HG02884 (cell line): ENCODE data around the gene MAD2L2.

ENCODE experiments used
- ATAC-seq: cut with Tn5 transposase; IDR thresholded peaks from one replicate; pipeline ENCODE4 v1.9.1; 2021; ENCODE audit warnings: mild to moderate bottlenecking, moderate library complexity; ENCODE audit not compliant: unreplicated experiment

The MAD2L2 gene

DNA sequence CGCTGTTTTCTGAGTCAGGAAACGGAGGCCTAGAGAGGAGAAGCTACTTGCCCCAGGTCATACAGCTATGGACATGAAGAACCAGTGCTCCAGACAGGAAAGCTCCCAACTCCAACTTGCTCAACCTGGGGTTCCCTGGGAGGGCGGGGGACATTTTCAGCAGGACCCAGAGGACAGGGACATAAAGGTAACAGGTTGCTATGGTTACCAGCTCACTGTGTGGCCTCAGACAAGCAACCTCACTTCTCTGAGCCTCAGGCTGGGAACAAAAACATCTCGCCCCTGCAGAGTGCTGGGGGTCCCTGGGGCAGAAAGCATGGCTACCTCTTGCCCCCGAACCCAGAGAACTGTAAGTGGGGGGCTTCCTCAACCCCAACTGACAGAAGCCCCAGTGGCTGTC, 42.8 kb downstream of the MAD2L2 start:
- no peak for ATAC-seq

DNA sequence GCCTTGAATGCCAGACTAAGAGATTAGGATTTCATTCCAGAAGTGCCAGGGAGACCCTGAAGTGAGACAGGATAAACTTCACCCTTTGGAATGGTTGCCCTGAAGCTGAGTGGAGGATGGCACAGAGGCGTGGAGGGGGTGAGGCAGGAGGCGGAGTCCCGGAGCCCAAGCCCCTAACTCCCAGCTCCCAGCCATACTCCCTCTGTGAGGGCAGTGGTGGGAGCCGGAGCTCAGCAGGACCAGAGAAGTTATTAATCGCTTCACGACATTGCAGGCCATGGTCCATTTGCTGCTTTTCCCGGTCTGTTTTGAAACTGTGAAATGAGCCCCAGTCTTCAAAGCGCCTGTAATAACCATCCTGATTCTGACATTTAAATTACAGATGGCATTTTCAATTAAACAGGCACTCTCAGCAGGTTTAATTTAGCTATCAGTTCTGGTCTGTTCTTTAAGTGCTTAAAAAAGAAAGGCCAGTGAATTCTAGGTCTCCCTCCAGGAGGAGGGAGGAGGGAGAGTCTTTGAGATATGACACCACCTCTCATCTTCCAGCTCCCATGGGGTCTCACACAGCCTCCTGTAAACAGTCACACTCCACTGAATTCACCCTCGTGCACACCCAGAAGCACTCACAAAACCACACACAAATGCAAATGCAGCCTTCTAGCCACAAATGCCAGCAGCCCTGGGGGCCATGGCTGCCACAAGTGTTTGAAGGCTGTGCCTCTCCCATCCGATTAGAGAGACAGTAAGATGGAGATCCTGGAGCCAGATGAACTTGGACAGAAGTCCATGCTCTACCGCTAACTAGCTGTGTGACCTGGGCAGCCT, 46.4 kb downstream of the MAD2L2 start:
- no peak for ATAC-seq

DNA sequence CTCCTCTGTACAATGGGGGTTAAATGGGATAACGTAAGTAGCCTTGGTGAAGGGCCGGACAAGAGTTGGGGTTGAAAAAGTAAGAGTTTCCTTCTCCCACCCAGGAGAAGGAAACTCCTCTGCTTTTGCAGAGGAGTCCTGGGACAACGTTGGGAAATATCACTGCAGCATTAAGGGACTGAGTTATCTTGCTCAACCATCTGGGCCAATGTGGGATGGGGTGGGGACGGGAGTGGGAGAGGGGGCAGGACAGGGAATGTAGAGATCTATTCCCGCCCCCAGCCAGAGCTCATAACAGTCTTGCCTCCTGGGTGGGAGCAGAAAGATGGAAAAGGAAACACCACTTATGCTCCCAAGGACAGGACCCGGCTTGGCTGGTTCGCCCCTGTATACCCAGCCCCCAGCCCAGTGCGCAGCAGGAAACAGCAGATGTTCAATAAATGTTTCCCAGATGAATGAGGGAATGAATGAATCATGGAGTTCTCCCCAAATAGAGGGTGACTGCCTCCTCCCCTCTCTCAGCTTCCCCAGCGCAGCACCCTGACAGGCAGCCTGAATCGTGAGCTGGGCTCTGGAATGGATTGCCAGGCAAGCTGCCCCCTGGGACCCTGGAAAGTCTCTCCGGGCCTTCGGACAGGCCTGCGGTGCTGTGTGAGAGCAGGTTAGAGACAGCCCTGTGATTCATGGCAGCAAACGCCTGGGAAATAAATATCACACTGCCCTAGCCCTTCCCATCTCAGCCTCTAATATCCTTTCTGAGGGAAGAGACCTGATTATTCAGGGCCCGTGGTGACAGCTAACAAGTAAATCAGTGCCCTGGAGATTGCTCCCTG, 51.5 kb downstream of the MAD2L2 start:
- no peak for ATAC-seq

DNA sequence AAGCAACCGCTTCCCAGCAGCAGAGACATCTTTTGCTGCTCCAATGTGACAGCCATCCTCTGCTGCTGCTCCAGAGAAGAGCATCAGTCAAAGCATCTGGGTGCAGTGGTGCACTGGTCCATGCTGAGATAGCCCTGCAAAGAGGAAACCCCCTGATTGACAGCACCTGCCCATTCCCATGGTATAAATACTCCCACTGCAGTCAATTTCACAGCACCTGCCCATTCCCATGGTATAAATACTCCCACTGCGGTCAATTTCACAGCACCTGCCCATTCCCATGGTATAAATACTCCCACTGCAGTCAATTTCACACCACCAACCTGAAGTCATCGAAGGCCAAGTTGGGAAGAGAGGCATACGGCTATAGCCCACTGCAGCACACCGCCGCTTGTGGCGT, 52.2 kb downstream of the MAD2L2 start:
- ATAC-seq: no peak

DNA sequence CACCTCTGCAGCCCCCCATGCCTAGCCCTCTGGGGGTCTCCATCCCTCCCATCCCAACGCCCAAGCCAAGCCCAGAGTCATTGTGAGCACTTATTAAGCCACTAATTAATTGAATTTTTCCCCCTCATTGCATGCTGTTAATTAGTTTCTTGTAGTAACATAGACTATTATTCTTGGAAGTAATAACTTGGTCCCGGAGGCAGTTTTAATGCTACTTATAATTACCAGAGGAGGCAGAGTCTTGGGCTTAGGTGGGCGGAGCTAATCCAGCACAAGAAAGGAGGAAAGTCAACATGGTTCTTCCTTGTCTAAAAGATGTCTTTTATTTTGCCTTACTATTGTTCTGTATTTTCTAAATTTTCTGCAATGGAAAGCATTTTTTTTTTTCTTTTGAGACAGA, 54.4 kb downstream of the MAD2L2 start:
- no peak for ATAC-seq
